Stimulated activated naive CD8-positive, alpha-beta T cell treated with anti-CD3 and anti-CD28 coated beads, Interleukin-15, amount 100 ng/mL, for 72 hours (primary cell): ENCODE measurements around the gene CALCOCO2.
A peak's percentile ranks its signal among the peaks of the same experiment; 100 is the strongest.
"Not testable (repeated sequence)": the region's sequence is repeated elsewhere in the genome, so short reads cannot be mapped to it uniquely, and the experiment has no call there.

Experiments
- ATAC-seq: fragments of 150-1000 bp; cut with Tn5 transposase; 2 replicates; pipeline ENCODE4 v1.10.0; 2021; ENCODE audit warnings: mild to moderate bottlenecking, moderate library complexity
- DNase-seq, 2 donors: peaks; one replicate each; pipeline ENCODE4 v3.0.0; 2021 to 2022
- H3K27ac Mint-ChIP-seq, 2 donors: one replicate each; pipeline ENCODE4 v1.8.0; 2022; ENCODE audit warnings: mild to moderate bottlenecking in 2 of 2, mixed read lengths in 2 of 2, moderate library complexity in 2 of 2
- H3K27me3 Mint-ChIP-seq: one replicate; pipeline ENCODE4 v1.8.0; 2022; ENCODE audit warnings: mixed read lengths
- H3K4me1 Mint-ChIP-seq: one replicate; pipeline ENCODE4 v1.8.0; 2022; ENCODE audit warnings: mild to moderate bottlenecking, mixed read lengths
- H3K4me3 Mint-ChIP-seq, 2 donors: one replicate each; pipeline ENCODE4 v1.8.0; 2022; ENCODE audit warnings: mild to moderate bottlenecking in 2 of 2, mixed read lengths in 2 of 2, moderate library complexity in 1 of 2
- H3K9me3 Mint-ChIP-seq, 2 donors: one replicate each; pipeline ENCODE4 v1.8.0; 2022; ENCODE audit warnings: mixed read lengths in 2 of 2

The CALCOCO2 gene

DNA sequence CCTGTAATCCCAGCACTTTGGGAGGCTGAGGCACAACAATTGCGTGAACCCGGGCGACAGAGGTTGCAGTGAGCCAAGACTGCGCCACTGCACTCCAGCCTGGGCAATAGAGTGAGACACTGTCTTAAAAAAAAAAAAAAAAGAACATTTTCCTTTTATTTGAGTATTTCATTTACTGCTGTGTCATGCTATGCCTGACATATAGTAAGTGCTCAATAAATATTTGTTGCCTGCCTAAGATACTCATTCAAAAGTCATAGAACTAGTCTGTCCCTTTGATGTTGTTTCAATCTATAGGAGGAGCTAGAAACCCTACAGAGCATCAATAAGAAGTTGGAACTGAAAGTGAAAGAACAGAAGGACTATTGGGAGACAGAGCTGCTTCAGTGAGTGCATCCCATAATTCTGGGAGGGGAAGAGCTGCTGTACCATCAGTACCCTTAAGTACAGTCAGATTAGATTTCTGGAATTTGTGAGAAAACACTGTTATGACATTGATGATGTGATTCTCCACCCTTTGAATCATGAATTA lies 20.0 kb downstream of the CALCOCO2 start:
- Mint-ChIP-seq H3K4me3 (no peak overlapping the region), H3K9me3 (no peaks in the 10 kb centered on the region), H3K4me1 (no peaks in the 10 kb centered on the region), H3K27ac (no peak overlapping the region), H3K27me3 (no peaks in the 10 kb centered on the region)
- DNase-seq (no peak), ATAC-seq (no peak)

GRCh38 chr17:48854774-48855476 lies 24.1 kb downstream of the CALCOCO2 start:
- ATAC-seq = no peak
- H3K4me1 Mint-ChIP-seq = no peaks in the 10 kb centered on the region
- no peaks in the 10 kb centered on the region for H3K9me3 Mint-ChIP-seq
- H3K4me3 Mint-ChIP-seq = no peak overlapping the region
- no peak for DNase-seq
- H3K27me3 Mint-ChIP-seq = no peaks in the 10 kb centered on the region
- no peak overlapping the region for H3K27ac Mint-ChIP-seq

DNA sequence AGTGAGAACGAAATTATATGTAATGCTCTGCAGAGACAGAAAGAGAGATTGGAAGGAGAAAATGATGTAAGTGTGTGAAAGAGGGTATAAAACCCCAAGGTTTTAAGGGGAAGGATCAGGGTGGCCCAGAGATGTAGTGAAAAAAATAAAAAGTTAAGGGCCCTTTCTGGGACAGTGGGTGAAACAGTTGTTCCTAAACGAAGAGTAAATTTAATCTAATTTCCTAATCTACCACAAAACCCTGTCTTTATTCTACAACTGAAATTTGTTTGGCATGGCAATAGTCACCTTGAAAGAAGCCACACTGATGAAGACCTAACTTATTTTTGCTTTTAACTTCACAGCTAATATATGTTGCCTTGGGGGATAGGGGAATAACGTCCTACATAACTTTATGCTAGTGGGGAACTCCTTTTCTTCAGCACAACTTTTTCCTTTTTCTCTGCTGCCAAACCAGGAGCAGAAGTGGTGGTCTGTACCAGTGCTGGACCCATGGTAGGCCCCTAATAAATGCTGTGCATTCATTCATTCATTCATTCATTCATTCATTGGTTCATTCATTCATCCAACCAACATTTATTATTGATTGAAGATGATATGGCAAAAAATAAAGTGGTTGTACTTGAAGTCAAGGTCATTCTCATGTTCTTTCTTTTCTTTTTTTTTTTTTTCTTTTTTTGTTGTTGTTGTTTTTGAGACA lies 25.4 kb downstream of the CALCOCO2 start:
- Mint-ChIP-seq H3K4me3 (no peak overlapping the region), H3K27ac (peak overlapping the region in 1 of 2 donors; percentile 2), H3K4me1 (no peaks in the 10 kb centered on the region), H3K9me3 (no peaks in the 10 kb centered on the region), H3K27me3 (no peaks in the 10 kb centered on the region)
- ATAC-seq (peak; percentile 52), DNase-seq (no peak)

DNA sequence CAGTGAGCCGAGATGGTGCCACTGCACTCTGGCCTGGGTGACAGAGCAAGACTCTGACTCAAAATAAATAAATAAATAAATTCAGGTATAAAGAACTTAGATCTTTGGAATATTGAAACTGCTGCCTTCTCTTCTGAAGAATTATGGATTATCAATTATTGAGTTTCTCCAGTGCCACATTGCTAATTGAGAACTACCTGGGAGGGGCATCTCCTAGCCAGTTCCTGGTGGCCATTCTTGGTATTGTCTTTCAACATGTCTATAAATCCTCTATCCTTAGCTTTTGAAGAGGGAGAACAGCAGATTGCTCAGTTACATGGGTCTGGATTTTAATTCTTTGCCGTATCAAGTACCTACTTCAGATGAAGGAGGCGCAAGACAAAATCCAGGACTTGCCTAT lies 29.2 kb downstream of the CALCOCO2 start:
- Mint-ChIP-seq H3K9me3 (no peaks in the 10 kb centered on the region), H3K27ac (no peak overlapping the region), H3K27me3 (no peaks in the 10 kb centered on the region), H3K4me1 (no peaks in the 10 kb centered on the region), H3K4me3 (no peak overlapping the region)
- ATAC-seq (no peak), DNase-seq (no peak)

DNA sequence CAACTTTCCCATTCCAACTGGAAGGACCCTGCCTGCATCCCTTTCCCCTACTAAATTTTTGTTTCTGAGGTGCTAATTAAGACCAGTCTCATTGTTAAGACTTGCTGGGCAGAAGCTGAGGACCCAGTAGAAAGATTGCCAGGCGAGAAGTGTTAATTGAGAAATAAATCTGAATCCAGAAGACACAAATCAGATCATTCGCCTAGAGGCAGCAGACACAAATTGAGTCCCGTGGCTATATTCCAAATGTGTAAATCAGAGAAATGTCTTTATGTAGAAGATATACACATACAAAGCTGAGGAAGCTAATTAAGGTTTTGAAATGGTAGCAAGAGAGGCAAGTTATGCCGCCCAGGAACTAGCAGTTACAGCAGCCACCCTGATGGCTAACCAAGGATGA lies 29.6 kb downstream of the CALCOCO2 start:
- H3K4me1 Mint-ChIP-seq = no peaks in the 10 kb centered on the region
- no peak overlapping the region for H3K4me3 Mint-ChIP-seq
- H3K27ac Mint-ChIP-seq = peak overlapping the region; percentile 7 to 71
- no peaks in the 10 kb centered on the region for H3K27me3 Mint-ChIP-seq
- no peak for ATAC-seq
- no peaks in the 10 kb centered on the region for H3K9me3 Mint-ChIP-seq
- DNase-seq = no peak

DNA sequence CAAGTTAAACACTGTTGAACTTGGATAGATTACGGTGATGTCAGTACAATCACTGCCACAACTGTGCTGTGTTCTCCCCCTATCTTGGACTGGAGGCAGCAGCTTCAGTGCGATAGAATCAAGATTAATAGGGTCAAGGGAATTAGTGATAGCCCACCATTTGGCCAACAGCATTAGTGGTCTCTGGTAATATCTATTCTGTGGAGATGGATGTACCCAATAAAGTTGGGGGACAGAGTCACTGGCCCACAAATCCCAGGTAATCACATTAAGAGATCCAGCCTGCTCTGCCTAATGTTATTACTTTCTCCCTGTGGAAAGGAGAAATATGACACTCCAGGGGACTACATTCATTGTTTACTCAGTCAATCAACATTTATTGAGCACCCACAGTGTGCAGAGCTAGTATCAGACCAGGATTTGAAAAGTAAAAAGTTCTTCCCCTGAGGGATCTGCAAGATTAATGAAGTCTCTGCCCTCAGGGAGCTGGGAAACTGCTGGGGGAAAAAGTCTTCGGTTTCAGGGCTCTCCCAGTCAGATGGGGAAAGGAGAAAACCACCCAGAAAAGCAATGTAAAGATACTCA lies 38.2 kb downstream of the CALCOCO2 start:
- ATAC-seq (no peak), DNase-seq (no peak)
- peak overlapping the region in 1 of 2 donors; percentile 49 for H3K27ac Mint-ChIP-seq
- H3K9me3 Mint-ChIP-seq = no peaks in the 10 kb centered on the region
- H3K4me3 Mint-ChIP-seq = no peak overlapping the region
- H3K4me1 Mint-ChIP-seq = peaks cover 5% of the 10 kb centered on the region
- no peaks in the 10 kb centered on the region for H3K27me3 Mint-ChIP-seq

GRCh38 chr17:48869821-48870318 lies 39.0 kb downstream of the CALCOCO2 start:
- no peak for ATAC-seq
- no peak for DNase-seq
- H3K4me1 Mint-ChIP-seq = peaks cover 5% of the 10 kb centered on the region
- H3K27ac Mint-ChIP-seq = no peak overlapping the region
- H3K9me3 Mint-ChIP-seq = no peaks in the 10 kb centered on the region
- no peak overlapping the region for H3K4me3 Mint-ChIP-seq
- no peaks in the 10 kb centered on the region for H3K27me3 Mint-ChIP-seq

- Mint-ChIP-seq H3K27me3 (no peaks in the 10 kb centered on the region), H3K27ac (no peak overlapping the region), H3K9me3 (no peaks in the 10 kb centered on the region), H3K4me1 (peaks cover 5% of the 10 kb centered on the region), H3K4me3 (no peak overlapping the region)
- DNase-seq = no peak
- no peak for ATAC-seq
Measured at GRCh38 chr17:48871035-48871550, 40.3 kb downstream of the CALCOCO2 start.

- H3K27ac Mint-ChIP-seq = no peak overlapping the region
Measured at GRCh38 chr17:48871551-48872351, 40.9 kb downstream of the CALCOCO2 start.

GRCh38 chr17:48872409-48872808 lies 41.6 kb downstream of the CALCOCO2 start:
- H3K27me3 Mint-ChIP-seq, ATAC-seq, H3K4me3 Mint-ChIP-seq, H3K4me1 Mint-ChIP-seq, DNase-seq, H3K9me3 Mint-ChIP-seq: not testable (repeated sequence)
- peak overlapping the region in 1 of 2 donors; percentile 87 for H3K27ac Mint-ChIP-seq

More at GRCh38 chr17:48871551-48872351, 40.9 kb downstream of the CALCOCO2 start:
- Mint-ChIP-seq H3K4me3 (no peak overlapping the region), H3K4me1 (peaks cover 5% of the 10 kb centered on the region), H3K27me3 (no peaks in the 10 kb centered on the region), H3K9me3 (no peaks in the 10 kb centered on the region)
- DNase-seq (no peak), ATAC-seq (no peak)

GRCh38 chr17:48873209-48873608 lies 42.4 kb downstream of the CALCOCO2 start:
- Mint-ChIP-seq H3K9me3 (no peaks in the 10 kb centered on the region), H3K27ac (no peak overlapping the region)

DNA sequence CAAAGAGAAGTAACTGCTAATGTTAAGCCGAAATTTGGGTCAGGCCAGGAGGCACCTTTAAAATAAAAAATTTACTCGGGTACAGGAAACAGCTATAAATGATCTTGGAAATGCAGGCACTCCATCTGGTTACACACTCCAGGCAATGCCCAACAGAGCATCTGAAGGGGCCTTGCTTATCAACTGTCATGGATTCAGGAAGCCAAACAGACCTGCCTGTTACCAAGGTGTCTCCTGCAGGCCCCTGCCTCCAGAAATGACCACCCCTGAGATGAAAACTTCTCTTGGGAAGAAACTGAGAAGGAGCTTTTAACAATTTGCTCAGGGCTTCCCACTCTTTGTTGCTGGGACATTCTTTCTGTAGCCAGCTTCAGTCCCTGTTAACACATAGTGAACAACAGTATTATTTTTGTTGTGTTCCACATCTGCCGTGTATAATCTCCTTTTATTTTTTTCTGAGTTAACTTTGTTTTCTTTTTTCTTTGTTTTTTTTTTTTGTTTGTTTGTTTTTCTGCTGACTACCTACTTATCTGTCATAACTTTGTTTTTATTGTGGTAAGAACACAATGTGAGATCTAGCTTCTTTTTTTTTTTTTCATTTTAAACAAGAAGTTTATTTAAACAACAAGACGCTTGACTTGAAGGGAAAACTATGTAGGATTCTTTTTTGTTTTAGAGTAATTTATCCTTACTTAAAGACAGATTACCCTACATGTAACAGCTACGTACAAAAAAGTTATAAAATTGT lies 43.0 kb downstream of the CALCOCO2 start:
- H3K4me1 Mint-ChIP-seq = peaks cover 5% of the 10 kb centered on the region
- DNase-seq = no peak
- H3K9me3 Mint-ChIP-seq = no peaks in the 10 kb centered on the region
- ATAC-seq = no peak
- no peak overlapping the region for H3K4me3 Mint-ChIP-seq
- no peaks in the 10 kb centered on the region for H3K27me3 Mint-ChIP-seq
- peak overlapping the region; percentile 12 to 15 for H3K27ac Mint-ChIP-seq

More at GRCh38 chr17:48873209-48873608, 42.4 kb downstream of the CALCOCO2 start:
- no peaks in the 10 kb centered on the region for H3K27me3 Mint-ChIP-seq
- no peak overlapping the region for H3K4me3 Mint-ChIP-seq
- ATAC-seq (no peak), DNase-seq (no peak)
- H3K4me1 Mint-ChIP-seq = peaks cover 5% of the 10 kb centered on the region

GRCh38 chr17:48878920-48879898 lies 48.4 kb downstream of the CALCOCO2 start:
- no peaks in the 10 kb centered on the region for H3K9me3 Mint-ChIP-seq
- no peak overlapping the region for H3K27ac Mint-ChIP-seq
- DNase-seq = peak; percentile 57 to 61
- H3K27me3 Mint-ChIP-seq = no peaks in the 10 kb centered on the region
- H3K4me1 Mint-ChIP-seq = peaks cover 3% of the 10 kb centered on the region
- H3K4me3 Mint-ChIP-seq = no peak overlapping the region
- peak; percentile 86 for ATAC-seq
